CD4-positive, alpha-beta memory T cell (primary cell): ENCODE measurements around the gene MTUS2. TPM values are rescaled to one million over a fixed set of nuclear protein-coding genes. Genes with fewer than 3 reads are reported as not detected.

Experiments
- CTCF ChIA-PET: fragments of 350-600 bp; sonication (Branson Sonifier 250); formaldehyde crosslinking; loops from one replicate; lab custom pipeline; 2021; ENCODE audit warnings: inconsistent platforms; ENCODE audit not compliant: partially characterized antibody; lab: Charles Lee
- POLR2A ChIA-PET: fragments of 350-600 bp; sonication (Branson Sonifier 250); formaldehyde crosslinking; loops from one replicate; lab custom pipeline; 2021; ENCODE audit not compliant: partially characterized antibody; lab: Charles Lee
- DNase-seq, 5 donors: peaks; one replicate each; pipeline versions ENCODE4 v3.0.0 to v3.0.0-alpha.2; 2020 to 2022; ENCODE audit warnings: mixed read lengths in 1 of 5
- H3K27ac ChIP-seq: one replicate; pipeline ENCODE4 v1.7.0; 2013; ENCODE audit warnings: low read depth, low read length
- H3K27me3 ChIP-seq: 2 replicates; pipeline ENCODE4 v1.7.0; 2013; ENCODE audit warnings: mild to moderate bottlenecking, low read length, moderate library complexity; ENCODE audit not compliant: insufficient read depth
- H3K36me3 ChIP-seq: 2 replicates; pipeline ENCODE4 v1.7.0; 2013; ENCODE audit warnings: mild to moderate bottlenecking, low read length, moderate library complexity; ENCODE audit not compliant: insufficient read depth
- H3K4me1 ChIP-seq: 2 replicates; pipeline ENCODE4 v1.7.0; 2013; ENCODE audit warnings: mild to moderate bottlenecking, low read length, moderate library complexity; ENCODE audit not compliant: insufficient read depth
- H3K4me3 ChIP-seq, 2 donors: one replicate each; pipeline ENCODE4 v1.7.0; 2013; ENCODE audit warnings: low read length in 2 of 2, mild to moderate bottlenecking in 1 of 2
- H3K9me3 ChIP-seq, 2 donors: one replicate each; pipeline ENCODE4 v1.7.0; 2013; ENCODE audit warnings: low read length in 2 of 2, control low read depth in 1 of 2; ENCODE audit not compliant: control insufficient read depth in 1 of 2
- H3K27ac Mint-ChIP-seq, 7 donors: one replicate each; pipeline ENCODE4 v1.8.0; 2020 to 2021; ENCODE audit warnings: mixed read lengths in 7 of 7, mild to moderate bottlenecking in 6 of 7, inconsistent platforms in 3 of 7, moderate library complexity in 3 of 7
- H3K27me3 Mint-ChIP-seq, 2 donors: one replicate each; pipeline ENCODE4 v1.8.0; 2020 to 2021; ENCODE audit warnings: mixed read lengths in 2 of 2
- H3K36me3 Mint-ChIP-seq, 2 donors: one replicate each; pipeline ENCODE4 v1.8.0; 2020 to 2021; ENCODE audit warnings: mixed read lengths in 2 of 2, inconsistent platforms in 1 of 2, mild to moderate bottlenecking in 1 of 2
- H3K4me1 Mint-ChIP-seq, 4 donors: one replicate each; pipeline ENCODE4 v1.8.0; 2020 to 2021; ENCODE audit warnings: mixed read lengths in 4 of 4, mild to moderate bottlenecking in 1 of 4
- H3K4me3 Mint-ChIP-seq, 8 donors: one replicate each; pipeline ENCODE4 v1.8.0; 2020 to 2021; ENCODE audit warnings: mixed read lengths in 8 of 8, mild to moderate bottlenecking in 7 of 8, moderate library complexity in 6 of 8, inconsistent platforms in 3 of 8
- H3K9me3 Mint-ChIP-seq, 8 donors: one replicate each; pipeline ENCODE4 v1.8.0; 2020 to 2021; ENCODE audit warnings: mixed read lengths in 8 of 8, mild to moderate bottlenecking in 5 of 8, inconsistent platforms in 3 of 8, moderate library complexity in 1 of 8
- intact Hi-C: fragments of 100-400 bp; cut with micrococcal nuclease; formaldehyde crosslinking; loops from one replicate; pipeline ENCODE4 v1.15.1; 2023
- polyA plus RNA-seq, 2 donors: library from polyadenylated mRNA; unstranded; fragments of 300-500 nt; fragmentation: Illumina TruSeq; gene quantifications; one replicate each; pipeline ENCODE4 v1.2.3, GENCODE V29; 2021
- total RNA-seq, 2 experiments: library from RNA; stranded (reverse); gene quantifications; one replicate each; pipeline ENCODE4 v1.2.3, GENCODE V29; 2021

MTUS2 gene
- total and polyA plus RNA-seq, 4 experiments from 2014 or later: 0.12 to 1.1 (median 0.60) TPM

- Mint-ChIP-seq H3K36me3 (no peaks in the 10 kb centered on the region), H3K4me3 (no peak overlapping the region), H3K9me3 (peaks cover 0 to 4% (median 0%) of the 10 kb centered on the region in 8 donors), H3K27ac (no peak overlapping the region), H3K4me1 (no peaks in the 10 kb centered on the region), H3K27me3 (no peaks in the 10 kb centered on the region)
- CTCF ChIA-PET: no interaction called here
- DNase-seq: no peak
- no peak overlapping the region for H3K4me3 ChIP-seq
- H3K27me3 ChIP-seq: no peaks in the 10 kb centered on the region
- no peaks in the 10 kb centered on the region for H3K36me3 ChIP-seq
- H3K4me1 ChIP-seq: no peaks in the 10 kb centered on the region
- H3K27ac ChIP-seq: no peak overlapping the region
- intact Hi-C loops: no loop called here
- no peaks in the 10 kb centered on the region for H3K9me3 ChIP-seq
- POLR2A ChIA-PET: no interaction called here
These were observed 36.1 kb downstream of the MTUS2 start for GRCh38 chr13:28856287-28856686.

GRCh38 chr13:28859069-28859468 lies 38.9 kb downstream of the MTUS2 start:
- no peak overlapping the region for H3K4me3 Mint-ChIP-seq
- CTCF ChIA-PET: no interaction called here

GRCh38 chr13:28859717-28860116 lies 39.6 kb downstream of the MTUS2 start:
- no peaks in the 10 kb centered on the region for H3K9me3 ChIP-seq
- no peak overlapping the region for H3K27ac Mint-ChIP-seq
- CTCF ChIA-PET: no interaction called here
- no peak for DNase-seq
- no peak overlapping the region for H3K4me3 ChIP-seq
- no peak overlapping the region for H3K4me3 Mint-ChIP-seq
- no peaks in the 10 kb centered on the region for H3K4me1 ChIP-seq
- POLR2A ChIA-PET: no interaction called here
- no peaks in the 10 kb centered on the region for H3K4me1 Mint-ChIP-seq
- no peaks in the 10 kb centered on the region for H3K27me3 ChIP-seq
- H3K27ac ChIP-seq: no peak overlapping the region
- no peaks in the 10 kb centered on the region for H3K36me3 Mint-ChIP-seq
- peaks cover 0 to 4% (median 0%) of the 10 kb centered on the region in 8 donors for H3K9me3 Mint-ChIP-seq
- intact Hi-C loops: no loop called here
- H3K36me3 ChIP-seq: no peaks in the 10 kb centered on the region
- H3K27me3 Mint-ChIP-seq: no peaks in the 10 kb centered on the region

More at GRCh38 chr13:28859069-28859468, 38.9 kb downstream of the MTUS2 start:
- no peak overlapping the region for H3K27ac Mint-ChIP-seq
- DNase-seq: no peak
- H3K36me3 ChIP-seq: no peaks in the 10 kb centered on the region
- no peaks in the 10 kb centered on the region for H3K27me3 ChIP-seq
- H3K4me1 Mint-ChIP-seq: no peaks in the 10 kb centered on the region
- no peaks in the 10 kb centered on the region for H3K27me3 Mint-ChIP-seq
- no peak overlapping the region for H3K4me3 ChIP-seq
- H3K9me3 ChIP-seq: no peaks in the 10 kb centered on the region
- intact Hi-C loops: no loop called here
- POLR2A ChIA-PET: no interaction called here
- no peaks in the 10 kb centered on the region for H3K36me3 Mint-ChIP-seq
- no peaks in the 10 kb centered on the region for H3K4me1 ChIP-seq
- peaks cover 0 to 4% (median 0%) of the 10 kb centered on the region in 8 donors for H3K9me3 Mint-ChIP-seq
- H3K27ac ChIP-seq: no peak overlapping the region

GRCh38 chr13:28864544-28864943 lies 44.4 kb downstream of the MTUS2 start:
- Mint-ChIP-seq H3K27me3 (no peaks in the 10 kb centered on the region), H3K36me3 (no peaks in the 10 kb centered on the region), H3K4me1 (no peaks in the 10 kb centered on the region), H3K4me3 (no peak overlapping the region), H3K9me3 (no peaks in the 10 kb centered on the region), H3K27ac (no peak overlapping the region)
- H3K27me3 ChIP-seq: no peaks in the 10 kb centered on the region
- POLR2A ChIA-PET: no interaction called here
- no peak for DNase-seq
- CTCF ChIA-PET: no interaction called here
- no peaks in the 10 kb centered on the region for H3K36me3 ChIP-seq
- no peaks in the 10 kb centered on the region for H3K9me3 ChIP-seq
- no peak overlapping the region for H3K4me3 ChIP-seq
- no peak overlapping the region for H3K27ac ChIP-seq
- intact Hi-C loops: no loop called here
- H3K4me1 ChIP-seq: no peaks in the 10 kb centered on the region

GRCh38 chr13:28865149-28865744 lies 45.1 kb downstream of the MTUS2 start:
- intact Hi-C loops: no loop called here

GRCh38 chr13:28865951-28866350 lies 45.8 kb downstream of the MTUS2 start:
- no peaks in the 10 kb centered on the region for H3K4me1 Mint-ChIP-seq
- no peaks in the 10 kb centered on the region for H3K36me3 ChIP-seq
- ChIA-PET CTCF (no interaction called here), POLR2A (no interaction called here)
- H3K9me3 ChIP-seq: no peaks in the 10 kb centered on the region
- H3K4me3 Mint-ChIP-seq: no peak overlapping the region
- H3K36me3 Mint-ChIP-seq: no peaks in the 10 kb centered on the region
- H3K27me3 ChIP-seq: no peaks in the 10 kb centered on the region
- no peak overlapping the region for H3K4me3 ChIP-seq
- H3K4me1 ChIP-seq: no peaks in the 10 kb centered on the region
- no peak overlapping the region for H3K27ac Mint-ChIP-seq
- no peak overlapping the region for H3K27ac ChIP-seq
- DNase-seq: no peak
- peaks cover 0 to 1% of the 10 kb centered on the region in 2 donors for H3K27me3 Mint-ChIP-seq
- peaks cover 0 to 2% (median 0%) of the 10 kb centered on the region in 8 donors for H3K9me3 Mint-ChIP-seq
- intact Hi-C loops: no loop called here

More at GRCh38 chr13:28865149-28865744, 45.1 kb downstream of the MTUS2 start:
- H3K4me3 Mint-ChIP-seq: no peak overlapping the region
- ChIA-PET POLR2A (no interaction called here), CTCF (no interaction called here)
- no peaks in the 10 kb centered on the region for H3K27me3 ChIP-seq
- H3K9me3 ChIP-seq: no peaks in the 10 kb centered on the region
- H3K4me1 ChIP-seq: no peaks in the 10 kb centered on the region
- no peaks in the 10 kb centered on the region for H3K36me3 ChIP-seq
- H3K27ac ChIP-seq: no peak overlapping the region
- H3K27ac Mint-ChIP-seq: no peak overlapping the region
- no peaks in the 10 kb centered on the region for H3K4me1 Mint-ChIP-seq
- H3K36me3 Mint-ChIP-seq: no peaks in the 10 kb centered on the region
- no peaks in the 10 kb centered on the region for H3K9me3 Mint-ChIP-seq
- DNase-seq: no peak
- no peak overlapping the region for H3K4me3 ChIP-seq
- no peaks in the 10 kb centered on the region for H3K27me3 Mint-ChIP-seq

GRCh38 chr13:28866932-28867331 lies 46.8 kb downstream of the MTUS2 start:
- Mint-ChIP-seq H3K4me1 (no peaks in the 10 kb centered on the region), H3K36me3 (no peaks in the 10 kb centered on the region), H3K27me3 (peaks cover 0 to 1% of the 10 kb centered on the region in 2 donors), H3K9me3 (peaks cover under 1 to 10% (median 7%) of the 10 kb centered on the region in 8 donors), H3K27ac (no peak overlapping the region), H3K4me3 (no peak overlapping the region)
- no peak overlapping the region for H3K4me3 ChIP-seq
- ChIA-PET CTCF (interaction anchor here (0.6 kb wide), 1 partner anchor 89 kb away, joined by 3 read pairs; no protein-coding TSS in a partner anchor), POLR2A (no interaction called here)
- intact Hi-C loops: no loop called here
- no peaks in the 10 kb centered on the region for H3K4me1 ChIP-seq
- no peaks in the 10 kb centered on the region for H3K27me3 ChIP-seq
- H3K36me3 ChIP-seq: no peaks in the 10 kb centered on the region
- H3K9me3 ChIP-seq: no peaks in the 10 kb centered on the region
- H3K27ac ChIP-seq: no peak overlapping the region
- DNase-seq: no peak
